Large intestine (tissue), 3 donors: ENCODE measurements around the gene NSUN3. TPM values are rescaled to one million over a fixed set of nuclear protein-coding genes. Genes with fewer than 3 reads are reported as not detected.

Experiments used
- DNase-seq, 2 donors: peaks; one replicate each; pipeline versions ENCODE4 v3.0.0 to v3.0.0-alpha.2; 2013
- H3K27ac ChIP-seq: one replicate; pipeline ENCODE4 v1.5.1; 2013; ENCODE audit warnings: low read length
- H3K27me3 ChIP-seq: 2 replicates; pipeline ENCODE4 v1.6.1; 2013; ENCODE audit warnings: low read length; ENCODE audit not compliant: control insufficient read depth, insufficient read depth
- H3K36me3 ChIP-seq: 2 replicates; pipeline ENCODE4 v1.6.1; 2013; ENCODE audit warnings: low read length; ENCODE audit not compliant: control insufficient read depth, insufficient read depth
- H3K4me1 ChIP-seq: one replicate; pipeline ENCODE4 v1.6.1; 2013; ENCODE audit warnings: low read length; ENCODE audit not compliant: control insufficient read depth, insufficient read depth
- H3K4me3 ChIP-seq: one replicate; pipeline ENCODE4 v1.5.1; 2013; ENCODE audit warnings: low read length
- H3K9me3 ChIP-seq: one replicate; pipeline ENCODE4 v1.6.1; 2013; ENCODE audit warnings: mild to moderate bottlenecking, low read depth, low read length, moderate library complexity; ENCODE audit not compliant: control insufficient read depth
- WGBS: methylation state at CpG from one replicate; pipeline ENCODE4 v1.1.5; 2013; ENCODE audit warnings: low lambda C conversion rate; ENCODE audit not compliant: insufficient coverage; 5-methylcytosine and 5-hydroxymethylcytosine counted together
- polyA plus RNA-seq: library from polyadenylated mRNA; unstranded; fragments of 120-200 nt; gene quantifications from one replicate; pipeline ENCODE4 v1.2.1, GENCODE V29; 2013

The NSUN3 gene
- polyA plus RNA-seq, 1 donor, result 11.8 TPM

GRCh38 chr3:94156626-94157025 is 93.8 kb downstream of the NSUN3 start:
- Histone ChIP-seq H3K4me1 (no peaks in the 10 kb centered on the region), H3K36me3 (no peaks in the 10 kb centered on the region), H3K27me3 (no peaks in the 10 kb centered on the region), H3K27ac (no peak overlapping the region), H3K9me3 (no peaks in the 10 kb centered on the region), H3K4me3 (no peak overlapping the region)
- no CpG with 5 or more reads among the region's 1 CpG for WGBS
- no peak for DNase-seq

DNA sequence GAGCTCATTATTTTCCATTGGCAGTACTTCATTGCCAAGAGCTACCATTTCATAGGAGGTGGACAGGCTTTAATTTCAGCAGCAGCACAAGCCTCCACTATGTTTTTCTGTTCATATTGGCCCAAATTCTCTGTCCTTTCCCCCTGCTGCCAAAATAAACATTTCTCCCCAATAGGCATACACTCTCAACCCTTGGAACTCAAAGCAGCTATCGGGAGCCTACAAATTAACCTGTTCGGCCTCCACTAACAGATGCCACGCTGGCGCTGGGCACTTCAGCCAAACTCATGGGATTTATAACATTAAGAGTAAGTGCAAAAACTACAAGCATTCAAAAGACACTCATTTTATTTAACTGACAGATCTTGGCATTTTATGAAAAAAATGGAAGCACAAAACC is 95.7 kb downstream of the NSUN3 start:
- Histone ChIP-seq H3K9me3 (no peaks in the 10 kb centered on the region), H3K27ac (no peak overlapping the region), H3K4me3 (no peak overlapping the region), H3K36me3 (no peaks in the 10 kb centered on the region), H3K27me3 (no peaks in the 10 kb centered on the region), H3K4me1 (no peaks in the 10 kb centered on the region)
- no peak for DNase-seq
- no CpG with 5 or more reads among the region's 4 CpGs for WGBS

DNA sequence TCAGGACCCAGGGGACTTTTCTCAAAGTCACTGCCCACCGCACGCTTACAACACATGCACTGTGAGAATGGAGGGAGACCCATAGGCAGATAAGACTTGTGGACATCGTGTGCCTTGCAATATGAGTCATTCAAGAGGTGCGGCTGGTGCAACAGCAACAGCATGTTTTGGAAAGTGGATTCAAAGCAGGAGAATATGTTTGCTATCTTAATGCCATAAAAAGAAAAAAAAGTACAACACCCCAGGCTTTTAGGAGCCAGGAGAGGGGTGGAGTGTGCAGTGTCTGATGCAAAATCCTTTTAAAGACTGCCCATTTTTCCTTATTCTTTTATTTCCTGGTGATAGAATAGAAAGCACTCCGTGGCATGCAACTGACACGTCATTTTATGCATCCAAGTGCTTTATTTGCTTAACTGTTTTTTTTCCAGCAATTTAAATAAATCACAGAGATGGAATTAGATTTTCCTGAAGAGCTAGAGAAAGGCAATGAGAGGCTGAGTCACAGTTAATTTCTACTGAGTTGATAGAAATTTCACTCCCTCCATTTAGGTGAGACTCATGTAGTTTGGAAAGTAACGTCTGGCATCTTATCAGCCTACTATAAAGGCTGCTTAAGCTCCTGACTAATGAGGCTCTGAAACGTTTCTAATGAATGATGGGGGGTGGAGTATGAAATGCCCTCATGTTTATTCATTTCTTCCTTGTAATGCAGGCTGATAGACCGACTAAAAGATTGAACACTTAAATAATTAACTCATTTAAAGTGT is 96.4 kb downstream of the NSUN3 start:
- no peaks in the 10 kb centered on the region for H3K27me3 ChIP-seq
- no peak overlapping the region for H3K4me3 ChIP-seq
- H3K9me3 ChIP-seq, result no peaks in the 10 kb centered on the region
- no peaks in the 10 kb centered on the region for H3K36me3 ChIP-seq
- no peaks in the 10 kb centered on the region for H3K4me1 ChIP-seq
- DNase-seq, result no peak
- no CpG with 5 or more reads among the region's 9 CpGs for WGBS
- H3K27ac ChIP-seq, result no peak overlapping the region

DNA sequence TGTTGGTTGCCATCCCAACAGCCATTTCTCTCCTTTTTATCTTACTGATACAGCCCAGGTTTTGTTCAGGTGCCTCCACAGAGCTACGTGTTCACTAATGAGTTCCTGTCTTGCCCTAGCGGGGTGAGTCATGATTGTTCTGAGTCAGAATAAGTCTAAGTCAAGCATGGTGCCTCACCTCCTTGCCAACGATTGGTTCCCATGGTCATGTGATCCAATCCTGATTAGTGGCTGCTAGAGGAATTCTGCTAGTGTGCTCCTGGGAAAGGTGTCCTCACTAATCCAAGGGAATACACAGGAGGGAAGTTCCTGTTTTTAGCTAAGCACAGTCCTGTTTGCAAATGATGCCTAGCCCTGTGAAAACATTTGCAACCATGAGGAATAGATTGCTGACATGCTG is 99.8 kb downstream of the NSUN3 start:
- H3K9me3 ChIP-seq, result no peaks in the 10 kb centered on the region
- H3K27ac ChIP-seq, result no peak overlapping the region
- WGBS, result no CpG with 5 or more reads among the region's 3 CpGs
- H3K27me3 ChIP-seq, result no peaks in the 10 kb centered on the region
- H3K36me3 ChIP-seq, result no peaks in the 10 kb centered on the region
- H3K4me1 ChIP-seq, result no peaks in the 10 kb centered on the region
- H3K4me3 ChIP-seq, result no peak overlapping the region
- DNase-seq, result no peak

- no peak for DNase-seq
- H3K4me1 ChIP-seq, result no peaks in the 10 kb centered on the region
- H3K36me3 ChIP-seq, result no peaks in the 10 kb centered on the region
- no peak overlapping the region for H3K27ac ChIP-seq
- no peaks in the 10 kb centered on the region for H3K9me3 ChIP-seq
- no peak overlapping the region for H3K4me3 ChIP-seq
- 83% methylated on average over 1 of the region's 2 CpGs for WGBS
- no peaks in the 10 kb centered on the region for H3K27me3 ChIP-seq
These were observed 104.5 kb downstream of the NSUN3 start for GRCh38 chr3:94167346-94167745.

DNA sequence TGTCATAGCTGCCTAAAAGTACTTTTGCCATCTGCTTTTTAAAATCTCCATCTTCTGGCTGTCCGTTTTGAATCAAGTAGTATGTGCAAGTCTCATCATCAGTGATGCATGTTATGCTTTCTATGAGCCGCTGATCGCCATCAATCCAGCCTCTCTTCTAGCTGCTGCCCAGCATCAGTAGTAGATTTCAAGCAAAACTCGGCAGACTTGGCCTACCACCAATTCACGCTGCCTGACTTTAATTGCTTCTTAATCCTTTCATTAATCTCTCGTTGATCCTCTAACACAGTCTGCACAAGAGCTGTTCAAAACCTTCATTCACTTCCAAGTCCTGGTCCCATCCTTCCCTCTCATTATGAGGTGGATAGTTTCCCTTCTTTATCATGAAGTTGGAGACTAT is 104.9 kb downstream of the NSUN3 start:
- H3K27me3 ChIP-seq, result no peaks in the 10 kb centered on the region
- H3K27ac ChIP-seq, result no peak overlapping the region
- no peak for DNase-seq
- WGBS, result 92% methylated on average over 3 of the region's 6 CpGs
- no peaks in the 10 kb centered on the region for H3K36me3 ChIP-seq
- no peaks in the 10 kb centered on the region for H3K4me1 ChIP-seq
- no peak overlapping the region for H3K4me3 ChIP-seq
- H3K9me3 ChIP-seq, result no peaks in the 10 kb centered on the region

DNA sequence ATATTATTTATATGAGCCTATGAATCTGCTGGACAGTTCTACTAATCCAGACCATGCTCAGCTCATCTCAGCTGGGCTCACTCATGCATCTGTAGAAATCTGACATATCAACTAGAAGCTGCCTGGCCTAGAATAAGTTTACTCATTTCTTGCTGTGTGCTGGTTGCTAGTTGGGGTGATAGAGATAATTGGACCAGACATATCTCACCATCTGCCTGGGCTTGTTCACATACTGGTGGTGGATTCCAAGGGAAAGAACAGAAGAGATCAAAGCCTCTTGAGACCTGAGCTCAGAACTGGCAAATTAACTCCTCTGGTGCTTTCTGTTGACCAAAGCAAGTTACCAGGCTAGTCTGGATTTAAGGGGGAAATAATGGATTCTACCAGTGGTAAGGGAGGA is 109.1 kb downstream of the NSUN3 start:
- no peaks in the 10 kb centered on the region for H3K36me3 ChIP-seq
- no peaks in the 10 kb centered on the region for H3K4me1 ChIP-seq
- no peaks in the 10 kb centered on the region for H3K27me3 ChIP-seq
- H3K27ac ChIP-seq, result no peak overlapping the region
- no peak overlapping the region for H3K4me3 ChIP-seq
- no peak for DNase-seq
- no peaks in the 10 kb centered on the region for H3K9me3 ChIP-seq

DNA sequence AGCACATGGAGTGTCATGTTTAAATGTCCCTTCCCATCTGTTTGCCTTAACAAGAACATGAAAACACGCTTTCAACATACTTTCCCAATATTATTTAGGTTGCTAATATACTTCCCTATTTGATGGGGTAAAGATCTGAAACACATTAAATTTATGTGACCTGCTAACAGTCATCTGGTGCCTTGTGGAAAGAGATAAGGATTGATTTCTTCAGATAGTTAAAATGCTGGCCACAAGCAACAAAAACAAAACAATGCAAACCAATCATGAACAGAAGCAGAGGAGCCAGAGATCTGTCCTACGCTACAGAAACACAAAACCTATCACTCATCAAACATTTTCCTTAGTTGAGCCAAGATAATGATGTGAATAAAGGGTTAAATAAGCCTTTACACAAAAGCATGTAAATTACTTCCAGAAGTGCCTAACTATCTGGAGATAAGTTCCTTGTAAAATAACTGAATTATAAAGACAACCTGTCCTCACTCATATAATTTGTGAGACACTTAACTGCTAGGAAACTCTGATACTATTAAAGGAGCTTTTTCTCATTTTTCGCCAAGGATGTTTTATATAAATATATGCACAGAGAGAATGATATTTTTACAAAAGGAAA is 109.9 kb downstream of the NSUN3 start:
- no peaks in the 10 kb centered on the region for H3K9me3 ChIP-seq
- no CpG with 5 or more reads among the region's 3 CpGs for WGBS
- no peaks in the 10 kb centered on the region for H3K4me1 ChIP-seq
- H3K36me3 ChIP-seq, result no peaks in the 10 kb centered on the region
- H3K4me3 ChIP-seq, result no peak overlapping the region
- no peak for DNase-seq
- H3K27me3 ChIP-seq, result no peaks in the 10 kb centered on the region
- no peak overlapping the region for H3K27ac ChIP-seq

GRCh38 chr3:94173673-94174434 is 111.0 kb downstream of the NSUN3 start:
- Histone ChIP-seq H3K4me3 (no peak overlapping the region), H3K36me3 (no peaks in the 10 kb centered on the region), H3K9me3 (no peaks in the 10 kb centered on the region), H3K27me3 (no peaks in the 10 kb centered on the region), H3K27ac (no peak overlapping the region), H3K4me1 (no peaks in the 10 kb centered on the region)
- WGBS, result 100% methylated on average over 1 of the region's 2 CpGs
- no peak for DNase-seq

DNA sequence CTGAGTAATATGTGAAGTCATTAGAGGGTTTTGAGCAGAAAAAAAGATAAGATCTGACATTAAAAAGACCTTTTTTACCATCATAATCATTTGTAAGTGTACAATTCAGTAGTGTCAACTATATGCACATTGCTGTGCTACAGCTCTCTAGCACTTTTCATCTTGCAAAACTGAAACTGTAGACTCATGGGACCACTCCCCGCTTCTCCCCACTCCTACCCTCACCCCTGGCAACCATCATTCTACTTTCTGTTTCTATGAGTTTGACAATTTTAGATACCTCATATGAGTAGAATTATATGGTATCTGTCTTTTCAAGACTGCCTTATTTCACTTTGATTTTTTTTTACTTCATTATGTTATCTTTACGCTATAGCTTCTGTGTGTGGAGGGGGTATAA is 112.8 kb downstream of the NSUN3 start:
- H3K27ac ChIP-seq, result no peak overlapping the region

More for the DNA sequence above, 112.8 kb downstream of the NSUN3 start:
- Histone ChIP-seq H3K36me3 (no peaks in the 10 kb centered on the region), H3K27me3 (no peaks in the 10 kb centered on the region), H3K4me1 (no peaks in the 10 kb centered on the region), H3K4me3 (no peak overlapping the region), H3K9me3 (no peaks in the 10 kb centered on the region)
- WGBS, result 86% methylated on average over 1 of the region's 2 CpGs
- DNase-seq, result no peak
